Ishikawa (cell line): ENCODE data around the gene MMAA.

Experiments
- CEBPB ChIP-seq: IDR thresholded peaks from 2 replicates; pipeline ENCODE4 v1.6.1; 2012
- CREB1 ChIP-seq: IDR thresholded peaks from 2 replicates; pipeline ENCODE4 v1.6.1; 2012; ENCODE audit warnings: low read depth
- EGR1 ChIP-seq: IDR thresholded peaks from 2 replicates; pipeline ENCODE4 v1.6.1; 2012
- EP300 ChIP-seq: IDR thresholded peaks from 2 replicates; pipeline ENCODE4 v1.6.1; 2012; ENCODE audit warnings: borderline replicate concordance
- FOXM1 ChIP-seq: IDR thresholded peaks from 2 replicates; pipeline ENCODE4 v1.6.1; 2012; ENCODE audit warnings: low read depth, borderline replicate concordance
- MAX ChIP-seq: IDR thresholded peaks from 2 replicates; pipeline ENCODE4 v1.6.1; 2012
- NFIC ChIP-seq: IDR thresholded peaks from 2 replicates; pipeline ENCODE4 v1.6.1; 2012
- RAD21 ChIP-seq: IDR thresholded peaks from 2 replicates; pipeline ENCODE4 v1.6.1; 2012; ENCODE audit warnings: low read depth
- REST ChIP-seq: IDR thresholded peaks from 2 replicates; pipeline ENCODE4 v1.6.1; 2012; ENCODE audit warnings: low read depth, mild to moderate bottlenecking
- TAF1 ChIP-seq: IDR thresholded peaks from 2 replicates; pipeline ENCODE4 v1.6.1; 2012; ENCODE audit warnings: low read depth, mild to moderate bottlenecking
- TCF12 ChIP-seq: IDR thresholded peaks from 2 replicates; pipeline ENCODE4 v1.6.1; 2012; ENCODE audit warnings: low read depth
- TEAD4 ChIP-seq: IDR thresholded peaks from 2 replicates; pipeline ENCODE4 v1.6.1; 2012
- YY1 ChIP-seq: IDR thresholded peaks from 2 replicates; pipeline ENCODE4 v1.6.1; 2012; ENCODE audit warnings: low read depth
- ZBTB7A ChIP-seq: IDR thresholded peaks from 2 replicates; pipeline ENCODE4 v1.6.1; 2012; ENCODE audit warnings: low read depth
- TF ChIP-seq, protein P1 (sequence below): IDR thresholded peaks from 2 replicates; pipeline ENCODE4 v1.6.1; 2012

Gene MMAA

DNA sequence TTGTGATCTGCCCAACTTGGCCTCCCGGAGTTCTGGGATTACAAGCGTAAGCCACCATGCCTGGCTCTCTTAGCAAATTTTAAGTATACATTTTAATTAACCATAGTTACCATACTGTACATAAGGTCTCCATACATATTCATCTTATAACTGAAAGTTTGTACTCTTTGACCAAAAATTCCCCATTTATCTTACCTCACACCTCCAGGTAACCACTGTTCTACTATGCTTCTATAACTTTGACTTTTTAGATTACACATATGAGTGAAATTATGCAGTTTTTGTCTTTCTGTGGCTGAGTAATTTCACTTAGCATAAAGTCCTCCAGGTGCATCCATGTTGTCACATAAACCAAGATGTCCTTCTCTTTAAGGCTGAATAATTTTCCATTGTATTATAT lies 78.1 kb downstream of the MMAA start:
- TF ChIP-seq EP300: no peak
- TF ChIP-seq TEAD4: no peak
- no peak for TF ChIP-seq FOXM1
- no peak for TF ChIP-seq CEBPB
- TF ChIP-seq MAX: no peak
- no peak for TF ChIP-seq YY1

DNA sequence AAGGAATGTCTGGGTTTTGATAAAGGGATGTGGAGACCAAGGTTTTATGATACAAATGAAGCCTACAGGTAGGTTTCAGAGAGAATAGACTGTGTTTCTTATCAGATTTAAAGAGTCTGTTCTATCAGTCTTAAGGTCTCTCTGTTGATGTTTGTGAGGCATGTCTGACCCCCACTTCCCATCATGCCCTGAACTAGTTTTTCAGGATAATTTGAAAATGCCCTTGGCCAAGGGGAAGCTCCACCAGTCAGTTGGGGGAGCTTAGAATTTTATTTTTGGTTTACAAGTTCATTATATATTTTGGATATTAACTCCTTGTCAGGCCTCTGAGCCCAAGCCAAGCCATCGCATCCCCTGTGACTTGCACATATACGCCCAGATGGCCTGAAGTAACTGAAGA lies 79.3 kb downstream of the MMAA start:
- TF ChIP-seq TAF1: no peak
- TF ChIP-seq, protein P1, sequence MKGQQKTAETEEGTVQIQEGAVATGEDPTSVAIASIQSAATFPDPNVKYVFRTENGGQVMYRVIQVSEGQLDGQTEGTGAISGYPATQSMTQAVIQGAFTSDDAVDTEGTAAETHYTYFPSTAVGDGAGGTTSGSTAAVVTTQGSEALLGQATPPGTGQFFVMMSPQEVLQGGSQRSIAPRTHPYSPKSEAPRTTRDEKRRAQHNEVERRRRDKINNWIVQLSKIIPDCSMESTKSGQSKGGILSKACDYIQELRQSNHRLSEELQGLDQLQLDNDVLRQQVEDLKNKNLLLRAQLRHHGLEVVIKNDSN: no peak
- TF ChIP-seq YY1: no peak
- TF ChIP-seq FOXM1: no peak
- no peak for TF ChIP-seq ZBTB7A
- TF ChIP-seq RAD21: no peak
- no peak for TF ChIP-seq REST
- no peak for TF ChIP-seq EP300
- no peak for TF ChIP-seq TEAD4
- no peak for TF ChIP-seq CREB1
- TF ChIP-seq EGR1: no peak
- no peak for TF ChIP-seq NFIC
- TF ChIP-seq CEBPB: no peak
- no peak for TF ChIP-seq TCF12
- no peak for TF ChIP-seq MAX

DNA sequence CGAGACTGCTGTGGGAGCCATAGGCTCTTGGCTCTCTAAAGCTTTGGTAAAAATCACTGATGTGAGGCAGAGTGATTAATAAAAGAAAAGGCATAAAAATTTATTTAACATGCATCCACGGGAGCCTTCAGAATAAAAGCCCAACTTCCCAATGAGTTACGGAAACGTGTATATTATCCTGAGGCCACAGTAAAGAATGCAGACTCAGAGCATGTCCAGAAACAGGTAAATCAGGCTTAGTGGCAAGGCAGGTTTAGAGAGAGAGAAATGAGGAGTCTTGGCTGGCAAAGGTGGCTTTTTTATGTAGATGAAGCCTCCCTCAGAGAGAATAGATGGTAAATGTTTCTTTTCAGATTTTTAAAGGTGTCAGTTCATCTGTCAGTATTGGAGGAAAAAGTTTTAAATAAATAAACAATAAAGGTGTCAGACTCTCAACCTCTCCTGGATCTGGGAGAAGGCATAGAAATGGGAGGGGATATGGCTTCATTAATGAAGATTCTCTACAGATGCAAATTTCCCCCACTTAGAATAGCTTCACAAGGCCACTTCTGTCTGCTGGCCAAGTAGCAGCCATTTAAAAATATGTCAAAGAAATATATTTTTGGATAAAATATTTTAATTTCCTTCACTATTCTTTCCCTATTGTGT lies 84.8 kb downstream of the MMAA start:
- TF ChIP-seq TEAD4 (peak; percentile 53), CEBPB (no peak), FOXM1 (no peak), NFIC (0 out of 2 replicates have a peak, but pooled peaks have one; percentile 16), MAX (no peak), CREB1 (no peak), RAD21 (no peak; the same call in 1 of the 2 replicates), YY1 (no peak)

DNA sequence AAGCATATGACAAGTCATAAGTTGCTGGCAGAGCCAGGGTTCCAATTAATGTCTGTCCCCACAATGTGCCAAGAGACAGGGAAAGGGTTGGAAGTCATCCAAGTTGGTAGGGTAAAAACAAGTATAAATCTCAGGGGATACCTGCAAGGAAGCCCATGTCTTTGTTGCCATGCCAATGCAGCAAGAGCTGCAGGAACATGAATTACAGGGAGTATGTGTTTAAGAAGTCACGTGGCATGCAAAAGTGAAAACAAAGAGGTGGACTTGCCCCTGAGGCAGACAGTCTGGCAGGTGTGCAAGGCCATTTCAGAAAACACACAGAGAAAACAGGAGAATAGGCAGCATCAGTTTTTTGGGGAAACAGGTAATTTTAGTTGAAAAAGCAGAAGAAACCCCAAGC lies 90.2 kb downstream of the MMAA start:
- TF ChIP-seq, protein P1: peak; percentile 68
- TF ChIP-seq CEBPB: no peak
